SU-DHL-6 (cell line): ENCODE results near the gene NNMT.

ENCODE experiments used
- CTCF ChIP-seq: fragments of 200-600 bp; sonication (generic); IDR thresholded peaks from one replicate; pipeline ENCODE4 v1.5.1; 2017; ENCODE audit warnings: antibody characterized with exemption, mild to moderate bottlenecking, low read length, moderate library complexity; ENCODE audit not compliant: insufficient read depth, poor library complexity, severe bottlenecking
- EZH2phosphoT487 ChIP-seq: fragments of 200-600 bp; sonication (generic), shearing (Covaris generic); conservative IDR thresholded peaks from 2 replicates; pipeline ENCODE4 v1.6.1; 2018; ENCODE audit warnings: mild to moderate bottlenecking, antibody characterized with exemption, low read length, moderate library complexity, mixed read lengths

- TF ChIP-seq CTCF (no peak), EZH2phosphoT487 (no peak)
These were observed 62.5 kb downstream of the NNMT start for GRCh38 chr11:114358716-114359115.
